Fibroblast of lung (primary cell): ENCODE measurements around the gene CLIC6. TPM values are rescaled to one million over a fixed set of nuclear protein-coding genes. Genes with fewer than 3 reads are reported as not detected.

ENCODE experiments used
- DNase-seq, 2 donors: peaks; one replicate each; pipeline versions ENCODE4 v3.0.0 to v3.0.0-alpha.2; 2010; ENCODE audit warnings: low read depth in 2 of 2
- H2AFZ ChIP-seq: 2 replicates; pipeline ENCODE4 v1.5.1; 2012; ENCODE audit warnings: low read length, control low read depth, inconsistent platforms
- H3K27ac ChIP-seq: 2 replicates; pipeline ENCODE4 v1.5.1; 2011; ENCODE audit warnings: low read length, control low read depth; ENCODE audit not compliant: insufficient read depth
- H3K27me3 ChIP-seq: 2 replicates; pipeline ENCODE4 v1.5.1; 2011; ENCODE audit warnings: mild to moderate bottlenecking, low read length; ENCODE audit not compliant: control insufficient read depth, insufficient read depth
- H3K36me3 ChIP-seq: 2 replicates; pipeline ENCODE4 v1.5.1; 2011; ENCODE audit warnings: low read length; ENCODE audit not compliant: control insufficient read depth, insufficient read depth
- H3K4me1 ChIP-seq: 2 replicates; pipeline ENCODE4 v1.5.1; 2011; ENCODE audit warnings: low read length; ENCODE audit not compliant: control insufficient read depth, insufficient read depth; ENCODE audit errors: extremely low read depth
- H3K4me2 ChIP-seq: 2 replicates; pipeline ENCODE4 v1.5.1; 2011; ENCODE audit warnings: low read length, control low read depth; ENCODE audit not compliant: insufficient read depth; ENCODE audit errors: extremely low read depth
- H3K4me3 ChIP-seq, 4 experiments: fragments of 200-600 bp in 1 of 4; sonication (generic) in 1 of 4; replicated peaks in 1 of 4; 2 replicates each; pipeline ENCODE4 v1.5.1; 2011 to 2016; ENCODE audit warnings: low read length in 4 of 4, low read depth in 3 of 4, mild to moderate bottlenecking in 3 of 4, control low read depth in 2 of 4, inconsistent platforms in 1 of 4, mixed read lengths in 1 of 4; ENCODE audit not compliant: insufficient read depth in 1 of 4; ENCODE audit errors: control extremely low read depth in 1 of 4
- H3K79me2 ChIP-seq: 2 replicates; pipeline ENCODE4 v1.5.1; 2012; ENCODE audit warnings: mild to moderate bottlenecking, low read length, inconsistent platforms; ENCODE audit not compliant: control insufficient read depth, insufficient read depth
- H3K9ac ChIP-seq: 2 replicates; pipeline ENCODE4 v1.5.1; 2011; ENCODE audit warnings: mild to moderate bottlenecking, low read length, control low read depth; ENCODE audit not compliant: insufficient read depth
- H3K9me3 ChIP-seq: 2 replicates; pipeline ENCODE4 v1.5.1; 2012; ENCODE audit warnings: low read depth, low read length; ENCODE audit not compliant: control insufficient read depth, insufficient read depth
- H4K20me1 ChIP-seq: 2 replicates; pipeline ENCODE4 v1.5.1; 2011; ENCODE audit warnings: low read length; ENCODE audit not compliant: control insufficient read depth, insufficient read depth; ENCODE audit errors: extremely low read depth
- EZH2 ChIP-seq: IDR thresholded peaks from 2 replicates; pipeline ENCODE4 v1.5.1; 2012; ENCODE audit warnings: low read length, control low read depth, mild to moderate bottlenecking; ENCODE audit errors: missing control alignments
- polyA plus RNA-seq, 2 donors: library from polyadenylated mRNA; depleted of rRNA in 1 of 2; stranded (reverse) in 1 of 2; unstranded in 1 of 2; fragments of >200 nt; gene quantifications; 2 replicates each; pipeline ENCODE4 v1.2.1, GENCODE V29; 2011 to 2012; ENCODE audit warnings: missing spikeins in 1 of 2
- total RNA-seq: library from RNA; depleted of rRNA; stranded (reverse); fragments of >200 nt; gene quantifications from 2 replicates; pipeline ENCODE4 v1.2.1, GENCODE V29; 2014
- TF ChIP-seq, protein P1 (sequence below), 2 donors: IDR thresholded peaks in 1 of 2; conservative IDR thresholded peaks in 1 of 2; 1 replicate in 1 of 2; 2 replicates in 1 of 2; pipeline ENCODE4 v1.5.1; 2011 to 2012; ENCODE audit warnings: low read length in 2 of 2, control low read depth in 1 of 2, inconsistent platforms in 1 of 2, low read depth in 1 of 2, mild to moderate bottlenecking in 1 of 2

The CLIC6 gene
- total and polyA plus RNA-seq, 2 donors (not counting 1 experiment from before 2014, with no cell fraction given): 2.0 to 5.3 TPM

DNA sequence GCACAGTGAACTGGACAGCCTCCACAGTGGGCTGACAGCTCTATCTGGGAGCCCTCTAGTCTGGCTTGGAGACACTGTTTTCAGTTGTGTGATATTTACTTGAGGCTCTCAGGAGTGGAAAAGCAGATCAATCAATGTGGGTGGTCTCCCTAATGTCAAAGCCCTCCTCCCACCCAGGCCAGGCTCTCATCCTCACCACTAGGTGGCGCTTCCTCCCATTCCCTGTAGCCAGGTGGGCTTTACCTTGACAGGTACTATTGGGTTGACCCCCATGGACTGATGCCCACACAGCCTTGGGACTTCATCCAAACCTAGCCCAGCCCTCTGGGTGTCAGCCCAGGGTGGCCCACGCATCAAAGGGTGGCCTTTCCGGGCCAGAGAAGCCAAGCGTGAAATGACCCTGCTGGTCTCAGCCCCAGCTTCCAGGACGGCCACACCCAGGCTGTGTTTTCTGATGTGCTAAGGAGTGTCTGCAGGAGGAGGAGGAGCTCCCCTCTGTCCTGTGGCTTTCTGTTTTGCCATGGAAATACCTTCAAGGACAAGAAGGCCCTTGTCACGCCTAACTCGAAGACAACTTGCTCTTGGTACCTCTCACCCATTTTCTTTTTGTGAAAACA is 54.0 kb downstream of the CLIC6 start:
- no peak overlapping the region for H3K27ac ChIP-seq
- H3K9ac ChIP-seq: no peak overlapping the region
- H4K20me1 ChIP-seq: no peaks in the 10 kb centered on the region
- peaks cover 6% of the 10 kb centered on the region for H3K27me3 ChIP-seq
- no peak for DNase-seq
- H3K4me3 ChIP-seq: no peak overlapping the region
- TF ChIP-seq, protein P1, sequence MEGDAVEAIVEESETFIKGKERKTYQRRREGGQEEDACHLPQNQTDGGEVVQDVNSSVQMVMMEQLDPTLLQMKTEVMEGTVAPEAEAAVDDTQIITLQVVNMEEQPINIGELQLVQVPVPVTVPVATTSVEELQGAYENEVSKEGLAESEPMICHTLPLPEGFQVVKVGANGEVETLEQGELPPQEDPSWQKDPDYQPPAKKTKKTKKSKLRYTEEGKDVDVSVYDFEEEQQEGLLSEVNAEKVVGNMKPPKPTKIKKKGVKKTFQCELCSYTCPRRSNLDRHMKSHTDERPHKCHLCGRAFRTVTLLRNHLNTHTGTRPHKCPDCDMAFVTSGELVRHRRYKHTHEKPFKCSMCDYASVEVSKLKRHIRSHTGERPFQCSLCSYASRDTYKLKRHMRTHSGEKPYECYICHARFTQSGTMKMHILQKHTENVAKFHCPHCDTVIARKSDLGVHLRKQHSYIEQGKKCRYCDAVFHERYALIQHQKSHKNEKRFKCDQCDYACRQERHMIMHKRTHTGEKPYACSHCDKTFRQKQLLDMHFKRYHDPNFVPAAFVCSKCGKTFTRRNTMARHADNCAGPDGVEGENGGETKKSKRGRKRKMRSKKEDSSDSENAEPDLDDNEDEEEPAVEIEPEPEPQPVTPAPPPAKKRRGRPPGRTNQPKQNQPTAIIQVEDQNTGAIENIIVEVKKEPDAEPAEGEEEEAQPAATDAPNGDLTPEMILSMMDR (conservative IDR thresholded peaks at IDR 0.05 in 1 of 2, IDR thresholded peaks at IDR 0.05 in 1 of 2; ENCODE audit: low read depth in 1 of 2, low read length in 2 of 2): peak in 1 of 2 donors; percentile 41
- TF ChIP-seq EZH2: no peak
- H3K79me2 ChIP-seq: no peaks in the 10 kb centered on the region
- H2AFZ ChIP-seq: no peak overlapping the region
- no peaks in the 10 kb centered on the region for H3K36me3 ChIP-seq
- no peaks in the 10 kb centered on the region for H3K4me1 ChIP-seq
- H3K9me3 ChIP-seq: no peaks in the 10 kb centered on the region
- H3K4me2 ChIP-seq: no peak overlapping the region

DNA sequence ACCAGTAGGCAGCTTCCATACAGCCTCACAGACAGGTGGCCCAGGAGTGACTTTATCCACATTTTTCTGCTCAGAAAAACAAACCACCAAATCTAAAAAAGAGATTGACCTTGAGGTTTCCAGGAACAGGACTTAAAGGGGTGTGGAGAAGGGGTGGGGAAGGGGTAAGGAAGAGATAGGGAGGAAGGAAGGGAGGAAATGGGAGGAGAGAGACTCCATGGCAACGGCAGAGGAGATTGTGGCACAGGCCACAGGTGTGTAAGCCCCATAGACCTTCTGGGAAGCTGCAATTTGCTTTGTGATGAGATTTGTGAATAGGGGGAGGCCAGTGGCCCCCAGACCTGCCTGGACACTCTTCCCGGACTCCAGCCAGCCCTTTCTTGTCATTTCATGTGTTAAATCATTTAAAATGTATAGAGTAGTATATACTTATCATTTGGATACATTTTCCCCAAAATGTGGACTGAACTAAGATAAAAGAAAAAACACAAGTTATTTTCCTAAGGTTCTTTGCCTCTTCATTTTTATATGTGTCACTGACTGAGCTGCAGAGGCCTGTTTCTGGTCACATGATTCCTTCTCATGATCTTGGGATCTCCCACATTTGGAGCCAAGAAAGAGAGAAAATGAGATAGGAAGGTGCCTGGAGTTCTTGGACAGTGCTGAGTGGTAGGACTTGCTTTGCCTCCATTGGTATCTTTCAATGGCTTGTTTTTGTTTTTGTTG is 55.5 kb downstream of the CLIC6 start:
- no peak overlapping the region for H3K9ac ChIP-seq
- DNase-seq: no peak
- no peak overlapping the region for H3K4me2 ChIP-seq
- no peaks in the 10 kb centered on the region for H3K9me3 ChIP-seq
- H4K20me1 ChIP-seq: no peaks in the 10 kb centered on the region
- no peaks in the 10 kb centered on the region for H3K36me3 ChIP-seq
- H3K4me3 ChIP-seq: no peak overlapping the region
- H2AFZ ChIP-seq: no peak overlapping the region
- H3K27me3 ChIP-seq: peaks cover 6% of the 10 kb centered on the region
- H3K27ac ChIP-seq: no peak overlapping the region
- H3K4me1 ChIP-seq: no peaks in the 10 kb centered on the region
- TF ChIP-seq, protein P1 (conservative IDR thresholded peaks at IDR 0.05 in 1 of 2, IDR thresholded peaks at IDR 0.05 in 1 of 2; ENCODE audit: low read depth in 1 of 2, low read length in 2 of 2): no peak
- TF ChIP-seq EZH2: no peak
- H3K79me2 ChIP-seq: no peaks in the 10 kb centered on the region

DNA sequence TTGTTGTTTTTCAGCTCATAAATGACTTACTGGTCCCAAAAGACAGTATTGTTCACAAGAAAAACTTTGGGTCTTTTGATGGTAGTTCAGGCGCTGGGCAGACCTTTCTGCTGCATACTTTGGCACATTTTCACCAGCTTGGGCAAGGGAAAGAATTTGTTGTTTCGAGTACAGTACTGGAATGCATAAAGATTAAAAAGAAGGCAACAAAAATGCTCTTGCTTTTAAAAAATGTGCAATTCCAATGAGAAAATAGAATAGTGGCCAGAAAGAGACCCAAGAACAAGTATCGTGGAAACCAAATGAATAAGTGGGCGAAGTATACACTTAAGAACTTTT is 56.0 kb downstream of the CLIC6 start:
- H3K4me2 ChIP-seq: no peak overlapping the region
- H4K20me1 ChIP-seq: no peaks in the 10 kb centered on the region
- no peaks in the 10 kb centered on the region for H3K4me1 ChIP-seq
- peak in 1 of 2 donors; percentile 35 for DNase-seq
- H3K79me2 ChIP-seq: no peaks in the 10 kb centered on the region
- TF ChIP-seq, protein P1 (conservative IDR thresholded peaks at IDR 0.05 in 1 of 2, IDR thresholded peaks at IDR 0.05 in 1 of 2; ENCODE audit: low read depth in 1 of 2, low read length in 2 of 2): no peak
- no peak for TF ChIP-seq EZH2
- no peak overlapping the region for H3K4me3 ChIP-seq
- H3K9ac ChIP-seq: no peak overlapping the region
- H3K27ac ChIP-seq: no peak overlapping the region
- peaks cover 6% of the 10 kb centered on the region for H3K27me3 ChIP-seq
- H3K9me3 ChIP-seq: no peaks in the 10 kb centered on the region
- H2AFZ ChIP-seq: no peak overlapping the region
- no peaks in the 10 kb centered on the region for H3K36me3 ChIP-seq
